HEK293 (cell line): ENCODE measurements around the gene PLD4.

Experiments
- GFI1B ChIP-seq: fragments of 450-650 bp; formaldehyde crosslinking; IDR thresholded peaks from 2 replicates; pipeline ENCODE4 v1.5.1; 2016; ENCODE audit warnings: missing biosample characterization, missing genetic modification characterization
- KLF1 ChIP-seq: fragments of 450-650 bp; formaldehyde crosslinking; IDR thresholded peaks from 2 replicates; pipeline ENCODE4 v1.5.1; 2016; ENCODE audit warnings: missing biosample characterization, missing genetic modification characterization
- MEIS1 ChIP-seq: sonication (generic); formaldehyde crosslinking; IDR thresholded peaks from 2 replicates; pipeline ENCODE4 v1.8.1; 2022; ENCODE audit warnings: missing genetic modification reagents, mild to moderate bottlenecking, borderline replicate concordance
- REST ChIP-seq: fragments of 450-650 bp; formaldehyde crosslinking; IDR thresholded peaks from 2 replicates; pipeline ENCODE4 v1.5.1; 2016; ENCODE audit warnings: missing biosample characterization, missing genetic modification characterization
- SP2 ChIP-seq: fragments of 450-650 bp; formaldehyde crosslinking; IDR thresholded peaks from 2 replicates; pipeline ENCODE4 v1.5.1; 2016; ENCODE audit warnings: missing biosample characterization, missing genetic modification characterization
- ZNF416 ChIP-seq: fragments of 450-650 bp; formaldehyde crosslinking; IDR thresholded peaks from 2 replicates; pipeline ENCODE4 v1.5.1; 2016; ENCODE audit warnings: missing biosample characterization, missing genetic modification characterization
- TF ChIP-seq, protein P1 (sequence below): fragments of 450-650 bp; formaldehyde crosslinking; IDR thresholded peaks from 2 replicates; pipeline ENCODE4 v1.5.1; 2016; ENCODE audit warnings: missing biosample characterization, missing genetic modification characterization, borderline replicate concordance
- TF ChIP-seq, protein P2 (sequence below): fragments of 450-650 bp; formaldehyde crosslinking; IDR thresholded peaks from 2 replicates; pipeline ENCODE4 v1.5.1; 2016; ENCODE audit warnings: missing biosample characterization, missing genetic modification characterization

DNA sequence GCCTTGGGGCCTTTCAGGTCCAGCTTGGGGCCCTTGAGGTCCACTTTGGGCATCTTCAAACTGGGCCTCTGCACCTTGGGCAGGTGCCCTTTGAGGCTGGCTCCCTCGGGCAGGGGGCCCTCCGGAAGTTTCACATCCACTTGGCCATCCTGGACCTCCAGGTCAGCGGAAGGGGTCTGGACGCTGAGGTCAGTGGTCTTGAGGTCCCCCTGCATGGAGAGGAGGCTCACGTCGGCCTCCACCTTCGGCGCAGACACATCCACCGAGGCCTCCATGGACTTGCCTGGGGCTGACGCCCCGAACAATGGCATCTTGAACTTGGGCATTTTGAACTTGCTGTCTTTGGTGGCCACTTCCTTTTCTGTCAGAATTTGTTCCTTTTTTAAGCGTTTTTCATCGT, 28.4 kb downstream of the PLD4 start:
- TF ChIP-seq MEIS1 (CRISPR knock-in tag) (no peak), SP2 (tag by site-specific recombination) (no peak), ZNF416 (tag by site-specific recombination) (no peak), REST (no peak), GFI1B (tag by site-specific recombination) (no peak), KLF1 (tag by site-specific recombination) (no peak)
- TF ChIP-seq, protein P1, sequence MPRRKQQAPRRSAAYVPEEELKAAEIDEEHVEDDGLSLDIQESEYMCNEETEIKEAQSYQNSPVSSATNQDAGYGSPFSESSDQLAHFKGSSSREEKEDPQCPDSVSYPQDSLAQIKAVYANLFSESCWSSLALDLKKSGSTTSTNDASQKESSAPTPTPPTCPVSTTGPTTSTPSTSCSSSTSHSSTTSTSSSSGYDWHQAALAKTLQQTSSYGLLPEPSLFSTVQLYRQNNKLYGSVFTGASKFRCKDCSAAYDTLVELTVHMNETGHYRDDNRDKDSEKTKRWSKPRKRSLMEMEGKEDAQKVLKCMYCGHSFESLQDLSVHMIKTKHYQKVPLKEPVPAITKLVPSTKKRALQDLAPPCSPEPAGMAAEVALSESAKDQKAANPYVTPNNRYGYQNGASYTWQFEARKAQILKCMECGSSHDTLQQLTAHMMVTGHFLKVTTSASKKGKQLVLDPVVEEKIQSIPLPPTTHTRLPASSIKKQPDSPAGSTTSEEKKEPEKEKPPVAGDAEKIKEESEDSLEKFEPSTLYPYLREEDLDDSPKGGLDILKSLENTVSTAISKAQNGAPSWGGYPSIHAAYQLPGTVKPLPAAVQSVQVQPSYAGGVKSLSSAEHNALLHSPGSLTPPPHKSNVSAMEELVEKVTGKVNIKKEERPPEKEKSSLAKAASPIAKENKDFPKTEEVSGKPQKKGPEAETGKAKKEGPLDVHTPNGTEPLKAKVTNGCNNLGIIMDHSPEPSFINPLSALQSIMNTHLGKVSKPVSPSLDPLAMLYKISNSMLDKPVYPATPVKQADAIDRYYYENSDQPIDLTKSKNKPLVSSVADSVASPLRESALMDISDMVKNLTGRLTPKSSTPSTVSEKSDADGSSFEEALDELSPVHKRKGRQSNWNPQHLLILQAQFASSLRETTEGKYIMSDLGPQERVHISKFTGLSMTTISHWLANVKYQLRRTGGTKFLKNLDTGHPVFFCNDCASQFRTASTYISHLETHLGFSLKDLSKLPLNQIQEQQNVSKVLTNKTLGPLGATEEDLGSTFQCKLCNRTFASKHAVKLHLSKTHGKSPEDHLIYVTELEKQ (tag by site-specific recombination) = no peak
- TF ChIP-seq, protein P2, sequence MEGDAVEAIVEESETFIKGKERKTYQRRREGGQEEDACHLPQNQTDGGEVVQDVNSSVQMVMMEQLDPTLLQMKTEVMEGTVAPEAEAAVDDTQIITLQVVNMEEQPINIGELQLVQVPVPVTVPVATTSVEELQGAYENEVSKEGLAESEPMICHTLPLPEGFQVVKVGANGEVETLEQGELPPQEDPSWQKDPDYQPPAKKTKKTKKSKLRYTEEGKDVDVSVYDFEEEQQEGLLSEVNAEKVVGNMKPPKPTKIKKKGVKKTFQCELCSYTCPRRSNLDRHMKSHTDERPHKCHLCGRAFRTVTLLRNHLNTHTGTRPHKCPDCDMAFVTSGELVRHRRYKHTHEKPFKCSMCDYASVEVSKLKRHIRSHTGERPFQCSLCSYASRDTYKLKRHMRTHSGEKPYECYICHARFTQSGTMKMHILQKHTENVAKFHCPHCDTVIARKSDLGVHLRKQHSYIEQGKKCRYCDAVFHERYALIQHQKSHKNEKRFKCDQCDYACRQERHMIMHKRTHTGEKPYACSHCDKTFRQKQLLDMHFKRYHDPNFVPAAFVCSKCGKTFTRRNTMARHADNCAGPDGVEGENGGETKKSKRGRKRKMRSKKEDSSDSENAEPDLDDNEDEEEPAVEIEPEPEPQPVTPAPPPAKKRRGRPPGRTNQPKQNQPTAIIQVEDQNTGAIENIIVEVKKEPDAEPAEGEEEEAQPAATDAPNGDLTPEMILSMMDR (tag by site-specific recombination) = no peak
